SU-DHL-6 (cell line): ENCODE measurements around the gene RUFY4.

Experiments used
- EZH2phosphoT487 ChIP-seq: fragments of 200-600 bp; sonication (generic), shearing (Covaris generic); conservative IDR thresholded peaks from 2 replicates; pipeline ENCODE4 v1.6.1; 2018; ENCODE audit warnings: mild to moderate bottlenecking, antibody characterized with exemption, low read length, moderate library complexity, mixed read lengths
- TF ChIP-seq, protein P1 (sequence below): fragments of 200-600 bp; sonication (generic); IDR thresholded peaks from one replicate; pipeline ENCODE4 v1.5.1; 2017; ENCODE audit warnings: antibody characterized with exemption, mild to moderate bottlenecking, low read length, moderate library complexity; ENCODE audit not compliant: insufficient read depth, poor library complexity, severe bottlenecking

GRCh38 chr2:218028562-218029348 is 40.3 kb upstream of the RUFY4 start:
- TF ChIP-seq, protein P1, sequence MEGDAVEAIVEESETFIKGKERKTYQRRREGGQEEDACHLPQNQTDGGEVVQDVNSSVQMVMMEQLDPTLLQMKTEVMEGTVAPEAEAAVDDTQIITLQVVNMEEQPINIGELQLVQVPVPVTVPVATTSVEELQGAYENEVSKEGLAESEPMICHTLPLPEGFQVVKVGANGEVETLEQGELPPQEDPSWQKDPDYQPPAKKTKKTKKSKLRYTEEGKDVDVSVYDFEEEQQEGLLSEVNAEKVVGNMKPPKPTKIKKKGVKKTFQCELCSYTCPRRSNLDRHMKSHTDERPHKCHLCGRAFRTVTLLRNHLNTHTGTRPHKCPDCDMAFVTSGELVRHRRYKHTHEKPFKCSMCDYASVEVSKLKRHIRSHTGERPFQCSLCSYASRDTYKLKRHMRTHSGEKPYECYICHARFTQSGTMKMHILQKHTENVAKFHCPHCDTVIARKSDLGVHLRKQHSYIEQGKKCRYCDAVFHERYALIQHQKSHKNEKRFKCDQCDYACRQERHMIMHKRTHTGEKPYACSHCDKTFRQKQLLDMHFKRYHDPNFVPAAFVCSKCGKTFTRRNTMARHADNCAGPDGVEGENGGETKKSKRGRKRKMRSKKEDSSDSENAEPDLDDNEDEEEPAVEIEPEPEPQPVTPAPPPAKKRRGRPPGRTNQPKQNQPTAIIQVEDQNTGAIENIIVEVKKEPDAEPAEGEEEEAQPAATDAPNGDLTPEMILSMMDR = no peak
- TF ChIP-seq EZH2phosphoT487 = no peak
